Kidney (tissue), 14 donors: ENCODE measurements around the gene IL21. TPM values are rescaled to one million over a fixed set of nuclear protein-coding genes. Genes with fewer than 3 reads are reported as not detected.

ENCODE experiments used
- DNase-seq, 5 donors: peaks; one replicate each; pipeline ENCODE4 v3.0.0-alpha.2; 2013 to 2020
- FAIRE-seq: peaks from 2 replicates; lab custom pipeline; 2012; peaks lifted over from hg19 to GRCh38; lab: Jason Lieb, UNC
- H3K27ac ChIP-seq, 2 donors: one replicate each; pipeline ENCODE4 v1.7.0; 2013; ENCODE audit warnings: low read depth in 2 of 2, low read length in 2 of 2, inconsistent platforms in 1 of 2
- H3K27me3 ChIP-seq: one replicate; pipeline ENCODE4 v1.7.1; 2013; ENCODE audit warnings: low read length, inconsistent platforms; ENCODE audit not compliant: control insufficient read depth, insufficient read depth
- H3K36me3 ChIP-seq, 3 donors: one replicate each; pipeline versions ENCODE4 v1.7.0 to v1.7.1; 2013; ENCODE audit warnings: low read length in 3 of 3, control low read depth in 1 of 3, inconsistent platforms in 1 of 3; ENCODE audit not compliant: insufficient read depth in 3 of 3, control insufficient read depth in 2 of 3
- H3K4me1 ChIP-seq, 3 donors: one replicate each; pipeline versions ENCODE4 v1.7.0 to v1.7.1; 2013; ENCODE audit warnings: low read length in 3 of 3, inconsistent platforms in 1 of 3, low read depth in 1 of 3; ENCODE audit not compliant: control insufficient read depth in 2 of 3, insufficient read depth in 2 of 3
- H3K4me3 ChIP-seq, 3 donors: one replicate each; pipeline versions ENCODE4 v1.7.0 to v1.8.1; 2013; ENCODE audit warnings: low read length in 3 of 3, control low read depth in 1 of 3, inconsistent platforms in 1 of 3
- H3K9ac ChIP-seq, 3 donors: one replicate each; pipeline versions ENCODE4 v1.7.0 to v1.7.1; 2013; ENCODE audit warnings: low read length in 3 of 3, control low read depth in 1 of 3, inconsistent platforms in 1 of 3
- H3K9me3 ChIP-seq, 3 donors: one replicate each; pipeline versions ENCODE4 v1.7.0 to v1.7.1; 2013; ENCODE audit warnings: low read length in 3 of 3, control low read depth in 1 of 3, inconsistent platforms in 1 of 3; ENCODE audit not compliant: control insufficient read depth in 2 of 3, insufficient read depth in 1 of 3
- CTCF ChIP-seq: IDR thresholded peaks from 3 replicates; pipeline ENCODE4 v1.5.1; 2012; ENCODE audit warnings: mild to moderate bottlenecking, moderate library complexity, borderline replicate concordance; ENCODE audit not compliant: insufficient read depth; ENCODE audit errors: extremely low read depth
- intact Hi-C: fragments of 100-400 bp; cut with DNase I; formaldehyde crosslinking; loops from one replicate; pipeline ENCODE4 v1.11.1; 2022
- polyA plus RNA-seq: library from polyadenylated mRNA; stranded (reverse); fragments of 350-450 nt; fragmentation: Illumina TruSeq; extraction: RNeasy Lipid Tissue Mini Kit (QIAGEN cat#74804); gene quantifications from one replicate; pipeline ENCODE4 v1.2.3, GENCODE V29; 2014; ENCODE audit warnings: low read depth, low replicate concordance; ENCODE audit not compliant: insufficient read depth
- total RNA-seq: library from RNA; stranded (reverse); fragmentation: NEBNext Ultra II Directional; extraction: Animal tissue kit (Norgen Biotek cat#: 25700); gene quantifications from one replicate; pipeline ENCODE4 v1.2.1, GENCODE V29; 2021
- donor health status: control.
- donor health status: control.
- donor health status: control.
- donor health status: control.
- donor health status: control.
- donor health status: DM: yes; HTN: yes; CAD: no.
- donor health status: Normal renal cell carcinoma (clear cell type).

The IL21 gene
- total and polyA plus RNA-seq, 2 donors from 2014 or later, result not detected

DNA sequence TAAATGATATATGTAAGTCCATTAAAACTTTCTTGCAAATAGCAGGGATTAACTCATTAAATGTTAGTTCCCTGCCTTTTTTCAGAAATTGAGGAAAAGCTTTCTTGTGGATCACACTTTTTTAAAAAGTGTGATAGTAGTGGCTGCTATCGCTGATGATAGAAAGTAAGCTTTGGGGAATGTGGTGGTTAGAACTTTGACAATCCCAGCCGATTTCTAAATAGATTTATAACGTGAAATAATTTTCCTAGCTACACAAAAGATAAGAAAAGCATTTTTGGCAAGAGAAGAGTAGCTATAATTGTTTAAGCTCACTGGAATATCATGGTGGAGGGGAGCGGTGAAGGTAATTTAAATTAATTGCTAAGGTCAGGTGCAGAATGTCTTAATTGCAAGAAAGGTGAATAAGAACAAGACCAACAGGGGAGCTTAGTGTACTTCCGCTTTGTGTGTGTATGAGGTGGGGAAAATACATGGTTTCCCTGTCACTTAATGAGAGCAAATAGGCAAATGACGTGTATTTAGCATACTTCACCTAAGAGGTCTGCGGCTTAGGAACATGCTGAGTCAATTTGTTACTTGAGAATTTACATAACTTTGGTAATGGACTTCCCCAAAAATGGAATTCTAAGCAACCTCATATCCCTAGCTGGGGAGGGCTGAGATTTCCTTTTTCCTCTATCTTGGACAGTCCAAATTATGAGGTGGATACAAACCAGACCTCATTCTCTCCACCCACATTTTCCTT lies 11.7 kb upstream of the IL21 start:
- intact Hi-C loops, result no loop called here
- no peak for TF ChIP-seq CTCF

DNA sequence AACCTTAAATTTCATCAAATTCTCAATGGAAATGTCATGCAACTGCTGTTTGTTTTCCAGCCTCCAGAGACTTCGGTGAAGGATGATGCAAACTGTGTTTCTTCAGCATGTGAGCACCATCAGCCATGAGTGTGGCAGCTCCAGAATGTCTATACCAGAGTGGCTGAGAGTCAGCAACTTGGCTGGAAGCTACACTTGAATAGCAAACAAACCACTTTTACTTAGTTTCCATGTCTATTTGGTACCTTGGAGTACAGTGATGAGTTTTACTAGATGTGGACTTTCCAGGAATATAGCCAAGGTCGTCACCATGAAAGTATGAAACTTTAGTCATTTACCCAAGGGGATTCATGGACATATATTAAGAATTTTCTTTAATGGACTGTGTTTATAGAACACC lies 4.3 kb upstream of the IL21 start:
- TF ChIP-seq CTCF, result no peak
- no peak overlapping the region for H3K9ac ChIP-seq
- no peaks in the 10 kb centered on the region for H3K9me3 ChIP-seq
- no peak overlapping the region for H3K4me3 ChIP-seq
- no peaks in the 10 kb centered on the region for H3K4me1 ChIP-seq
- no peak overlapping the region for H3K27ac ChIP-seq
- no peaks in the 10 kb centered on the region for H3K36me3 ChIP-seq
- no peaks in the 10 kb centered on the region for H3K27me3 ChIP-seq
- intact Hi-C loops, result no loop called here
- FAIRE-seq (no peak), DNase-seq (no peak)

More for the DNA sequence above, 11.7 kb upstream of the IL21 start:
- DNase-seq, result peak in 1 of 5 donors; percentile 1
- no peak overlapping the region for H3K4me3 ChIP-seq
- no peaks in the 10 kb centered on the region for H3K9me3 ChIP-seq
- no peak overlapping the region for H3K27ac ChIP-seq
- no peaks in the 10 kb centered on the region for H3K36me3 ChIP-seq
- FAIRE-seq, result no peak
- H3K9ac ChIP-seq, result no peak overlapping the region
- no peaks in the 10 kb centered on the region for H3K27me3 ChIP-seq
- no peaks in the 10 kb centered on the region for H3K4me1 ChIP-seq

DNA sequence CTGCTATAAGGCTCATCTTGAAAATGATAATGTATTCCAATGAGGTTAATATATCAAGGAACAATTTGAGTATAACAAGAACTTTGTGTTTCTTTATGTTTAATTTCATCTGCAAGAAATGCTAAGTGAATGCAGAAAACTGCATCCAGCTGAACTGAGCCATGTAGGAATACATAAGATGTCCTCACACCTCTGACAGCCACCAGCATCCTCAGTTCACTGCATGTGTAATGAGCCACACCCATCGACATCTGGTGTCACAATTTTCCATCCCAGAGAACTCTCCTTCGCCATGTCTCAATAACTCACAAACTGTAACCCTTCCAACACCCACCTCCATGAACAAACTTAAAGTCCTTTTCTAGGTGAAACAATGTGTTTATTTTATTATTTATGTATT lies 3.3 kb upstream of the IL21 start:
- H3K9ac ChIP-seq, result no peak overlapping the region
- no peak overlapping the region for H3K4me3 ChIP-seq
- no peaks in the 10 kb centered on the region for H3K36me3 ChIP-seq
- no peaks in the 10 kb centered on the region for H3K27me3 ChIP-seq
- FAIRE-seq (no peak), DNase-seq (no peak)
- no peak overlapping the region for H3K27ac ChIP-seq
- intact Hi-C loops, result no loop called here
- H3K4me1 ChIP-seq, result no peaks in the 10 kb centered on the region
- H3K9me3 ChIP-seq, result no peaks in the 10 kb centered on the region
- TF ChIP-seq CTCF, result no peak

- DNase-seq, result no peak
- no peaks in the 10 kb centered on the region for H3K9me3 ChIP-seq
- no peak for FAIRE-seq
Observed at GRCh38 chr4:122623637-122624166, 2.8 kb upstream of the IL21 start.

More at GRCh38 chr4:122623637-122624166, 2.8 kb upstream of the IL21 start:
- Histone ChIP-seq H3K36me3 (no peaks in the 10 kb centered on the region), H3K4me1 (no peaks in the 10 kb centered on the region), H3K9ac (no peak overlapping the region), H3K27ac (no peak overlapping the region), H3K4me3 (no peak overlapping the region), H3K27me3 (no peaks in the 10 kb centered on the region)
- intact Hi-C loops, result no loop called here
- no peak for TF ChIP-seq CTCF
